Epidermal melanocyte (primary cell): ENCODE results near the gene NPAS2.

Source experiments
- DNase-seq: peaks from one replicate; pipeline ENCODE4 v3.0.0; 2011; ENCODE audit warnings: low spot score; ENCODE audit not compliant: insufficient read length

Gene NPAS2

GRCh38 chr2:101038455-101039255 lies 218.7 kb downstream of the NPAS2 start:
- no peak for DNase-seq

DNA sequence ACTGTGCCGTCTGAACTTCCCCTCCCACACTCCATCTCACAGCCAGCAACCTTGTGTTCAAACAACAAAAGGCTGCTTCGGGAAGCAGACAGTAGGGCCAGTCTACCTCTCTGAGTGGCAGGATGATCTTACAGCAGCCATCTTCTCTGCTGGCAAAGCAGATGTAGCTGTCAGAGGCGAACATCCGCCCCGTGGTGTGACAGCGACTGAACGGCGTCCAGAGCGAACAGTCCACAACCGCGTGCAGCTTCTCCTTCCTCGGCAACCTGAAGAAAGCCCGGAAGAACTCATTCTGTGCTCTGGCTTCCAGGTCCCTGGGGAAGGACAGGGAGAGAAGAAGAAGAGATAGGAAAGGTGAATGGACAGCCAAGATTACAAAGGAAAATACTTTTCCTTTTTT lies 220.1 kb downstream of the NPAS2 start:
- no peak for DNase-seq

- DNase-seq = no peak
These were observed 220.8 kb downstream of the NPAS2 start for GRCh38 chr2:101040761-101041160.

DNA sequence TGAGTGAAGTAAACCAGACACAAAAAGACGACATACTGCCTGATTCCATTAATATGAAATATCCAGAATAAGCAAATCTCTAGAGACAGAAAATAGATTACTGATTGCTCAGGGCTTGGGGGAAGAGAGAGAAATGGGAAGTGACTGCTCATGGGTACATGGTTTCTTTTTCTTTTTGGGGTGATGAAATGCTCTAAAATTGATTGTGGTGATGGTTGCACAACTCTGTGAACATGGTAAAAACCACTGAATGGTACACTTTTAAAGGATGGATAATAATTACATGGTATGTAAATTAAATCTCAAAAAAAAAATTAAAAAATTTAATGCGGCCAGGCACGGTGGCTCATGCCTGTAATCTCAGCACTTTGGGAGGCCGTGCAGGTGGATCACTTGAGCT lies 221.5 kb downstream of the NPAS2 start:
- DNase-seq = no peak

DNA sequence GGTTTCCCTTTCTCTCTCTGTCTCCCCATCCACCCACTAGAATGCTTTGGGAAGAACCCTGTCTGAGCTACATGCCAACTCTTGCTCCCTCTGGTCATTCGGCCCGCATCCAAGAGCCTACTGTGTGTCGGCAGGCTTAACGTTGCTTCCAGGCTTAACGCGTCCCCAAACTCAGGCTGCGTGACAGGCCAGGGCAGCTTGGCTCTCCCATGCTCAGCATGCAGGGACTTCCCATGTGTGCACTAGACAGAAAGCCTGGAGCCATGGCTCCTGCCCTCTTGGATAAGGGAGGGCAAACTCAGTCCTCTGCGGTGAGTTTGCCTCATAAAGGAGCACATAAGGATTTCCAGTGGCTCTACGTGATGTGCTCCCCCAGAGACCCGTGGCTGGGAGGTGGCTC lies 225.4 kb downstream of the NPAS2 start:
- no peak for DNase-seq
